HG03139 (cell line): ENCODE results near the gene SOX15.
"Not testable (repeated sequence)": the region's sequence is repeated elsewhere in the genome, so short reads cannot be mapped to it uniquely, and the experiment has no call there.

Experiments used
- ATAC-seq: cut with Tn5 transposase; IDR thresholded peaks from one replicate; pipeline ENCODE4 v1.9.1; 2021; ENCODE audit not compliant: unreplicated experiment

SOX15 gene

DNA sequence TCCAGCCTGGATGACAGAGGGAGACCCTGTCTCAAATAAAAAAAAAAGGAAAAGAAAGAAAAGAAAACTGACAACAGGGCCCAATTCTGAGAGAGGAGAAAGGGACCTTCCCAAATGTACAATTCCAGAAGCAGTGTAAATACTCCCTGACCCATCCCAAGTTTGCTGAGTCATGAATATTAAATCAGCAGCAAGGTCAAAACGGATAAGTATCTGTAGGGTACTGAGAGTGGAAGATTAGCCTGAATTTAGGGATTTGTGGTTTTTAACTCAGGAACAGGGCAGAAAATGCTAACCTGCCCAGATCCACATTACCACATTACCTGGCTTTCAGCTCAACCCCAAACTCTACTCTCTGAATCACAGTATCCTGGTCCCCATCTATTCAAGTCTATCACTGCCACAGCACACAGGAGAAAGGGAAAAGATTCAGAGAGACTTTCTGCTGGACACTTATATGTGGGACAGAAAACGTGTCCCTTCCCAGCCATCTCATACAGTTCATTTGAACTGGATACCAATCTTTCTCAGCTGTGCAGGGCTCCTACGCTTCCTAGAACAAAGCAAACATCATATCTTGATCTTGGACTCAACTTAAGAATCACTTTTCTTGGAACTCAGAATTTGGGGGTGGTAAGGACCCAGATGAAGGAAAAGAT is 21.9 kb upstream of the SOX15 start:
- ATAC-seq, result no peak

- ATAC-seq, result no peak
These were observed 20.7 kb upstream of the SOX15 start for GRCh38 chr17:7610641-7611040.

- ATAC-seq, result no peak
These were observed 16.4 kb upstream of the SOX15 start for GRCh38 chr17:7606280-7606679.

GRCh38 chr17:7597561-7597960 is 7.7 kb upstream of the SOX15 start:
- not testable (repeated sequence) for ATAC-seq

DNA sequence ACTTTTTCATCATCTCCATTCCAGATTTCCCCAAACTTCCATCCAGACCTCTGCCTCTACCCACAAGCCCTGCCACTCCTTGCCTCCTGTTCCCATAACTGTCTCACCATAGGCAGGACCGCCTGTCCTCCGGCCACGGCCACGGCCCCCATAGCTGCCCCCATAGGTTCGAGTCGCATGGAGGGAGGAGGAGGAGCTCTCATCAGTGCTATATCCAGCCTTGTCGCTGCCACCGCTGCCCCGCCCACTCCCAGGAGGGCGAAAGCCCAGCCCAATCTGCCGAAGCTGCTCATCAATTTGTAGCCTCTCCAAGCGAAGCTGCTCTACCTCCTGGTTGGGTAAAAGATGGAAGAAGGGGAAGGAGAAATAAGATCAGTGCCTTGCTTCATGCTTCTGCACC is 3.4 kb upstream of the SOX15 start:
- no peak for ATAC-seq

GRCh38 chr17:7592422-7593021 is 2.6 kb upstream of the SOX15 start:
- no peak for ATAC-seq

- no peak for ATAC-seq
These were observed 1.7 kb upstream of the SOX15 start for GRCh38 chr17:7591596-7591995.

GRCh38 chr17:7590743-7591142 is 849 bp upstream of the SOX15 start:
- no peak for ATAC-seq

DNA sequence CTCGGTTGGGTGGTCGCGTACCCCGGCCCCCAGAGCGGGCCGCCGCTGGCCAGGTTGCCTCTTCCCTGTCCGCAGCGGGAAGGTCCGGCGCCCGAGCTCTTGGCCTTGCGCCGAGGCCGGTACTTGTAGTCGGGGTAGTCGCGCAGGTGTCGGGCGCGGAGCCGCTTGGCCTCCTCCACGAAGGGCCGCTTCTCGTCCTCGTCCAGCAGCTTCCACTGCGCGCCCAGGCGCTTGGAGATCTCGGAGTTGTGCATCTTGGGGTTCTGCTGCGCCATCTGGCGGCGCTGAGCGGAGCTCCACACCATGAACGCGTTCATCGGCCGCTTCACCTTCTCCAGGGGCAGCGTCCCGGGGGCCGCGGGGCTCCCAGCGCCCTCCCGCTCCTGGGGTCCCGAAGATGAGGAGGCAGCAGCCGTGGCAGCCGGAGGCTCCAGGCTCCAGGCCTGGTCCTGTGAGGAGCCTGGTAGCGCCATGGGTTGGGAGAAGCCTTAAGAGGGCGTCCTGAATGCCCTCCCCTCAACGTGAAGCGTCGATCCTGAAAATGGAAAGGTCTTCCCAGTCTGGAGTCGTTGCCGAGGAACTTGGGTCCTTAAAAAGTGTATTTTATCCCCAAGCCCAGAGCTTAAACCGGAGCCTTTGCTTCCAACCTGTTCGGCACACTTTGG is 558 bp downstream of the SOX15 start:
- ATAC-seq, result no peak

DNA sequence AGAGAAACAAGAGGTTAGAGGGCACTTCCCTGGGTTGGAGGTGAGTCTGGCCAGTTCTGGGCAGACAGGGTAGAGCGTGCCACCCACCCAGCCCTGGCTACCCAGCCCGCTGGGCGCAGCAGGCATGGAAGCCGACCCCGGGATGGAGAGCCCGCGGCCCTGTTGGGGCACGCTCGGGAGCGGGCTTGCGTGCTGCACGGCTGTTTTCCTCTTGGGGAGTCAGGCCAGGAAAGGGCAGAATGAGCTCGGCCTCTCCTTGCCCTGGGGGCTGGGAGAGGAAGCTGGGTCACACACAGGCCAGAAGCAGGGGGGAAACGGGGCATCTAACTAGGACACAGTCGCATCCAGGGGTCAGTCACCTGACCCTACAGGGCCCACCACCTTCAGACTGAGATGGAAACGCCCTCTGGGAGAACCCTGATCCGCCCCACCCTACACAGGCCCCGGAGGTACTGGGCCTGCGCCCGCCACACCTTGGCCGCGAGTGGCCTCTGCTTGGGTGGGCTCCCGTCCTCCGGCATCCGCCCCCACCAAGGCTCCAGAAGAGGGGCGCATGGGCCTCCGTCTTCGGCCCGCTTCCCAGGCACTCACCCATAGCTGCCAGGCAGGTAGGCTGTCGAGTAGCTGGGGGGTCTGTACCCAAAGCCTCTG is 1.2 kb downstream of the SOX15 start:
- ATAC-seq, result no peak

GRCh38 chr17:7587420-7588151 is 2.3 kb downstream of the SOX15 start:
- no peak for ATAC-seq

GRCh38 chr17:7586673-7587419 is 3.0 kb downstream of the SOX15 start:
- no peak for ATAC-seq

- peak; percentile 51 for ATAC-seq
These were observed 6.4 kb downstream of the SOX15 start, which contains the start of gene MPDU1 for GRCh38 chr17:7583253-7584109. Gene MPDU1 (plus strand): TSS chr17:7583852. CDS start chr17:7583863, 11 bp downstream.

DNA sequence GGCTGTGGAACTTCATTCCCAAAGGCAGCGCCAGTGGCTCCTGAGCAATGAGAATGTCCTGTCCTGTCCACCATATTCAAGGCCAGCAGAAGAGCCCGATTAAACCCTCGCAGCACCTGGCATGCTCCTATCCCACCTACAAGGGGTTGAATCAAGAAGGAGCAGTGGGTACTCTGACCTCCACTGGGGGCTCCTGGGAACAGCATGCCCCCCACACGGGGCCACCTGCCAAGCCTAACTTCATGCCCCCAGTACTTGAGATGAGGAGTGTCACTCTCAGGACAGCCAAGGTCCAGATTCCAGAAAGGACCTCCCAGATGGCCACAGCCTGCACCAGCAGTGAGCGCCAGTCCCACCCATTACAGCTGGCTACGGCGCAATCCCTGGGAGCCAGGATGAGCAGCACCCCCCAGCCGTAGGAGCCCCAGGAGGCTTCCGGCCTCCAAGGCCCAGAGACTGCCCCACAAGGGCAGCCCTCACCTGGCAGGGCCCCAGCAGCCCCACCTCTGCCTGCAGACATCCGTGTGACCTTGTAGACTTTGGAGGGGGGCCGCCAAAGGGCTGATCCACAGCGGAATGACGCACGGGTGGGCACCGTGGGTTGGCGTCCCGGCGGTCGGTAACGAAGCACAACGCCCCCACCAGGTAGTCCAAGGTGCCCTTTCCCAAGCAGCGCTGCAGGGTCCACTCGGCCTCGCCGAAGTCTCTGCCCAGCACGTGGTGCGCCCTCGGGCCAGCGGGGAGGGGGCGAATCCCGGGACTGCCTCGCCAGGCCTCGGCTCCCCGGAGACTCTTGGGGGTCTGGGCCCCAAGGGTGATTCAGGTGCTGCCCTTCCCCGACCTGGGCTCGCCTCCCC is 7.3 kb downstream of the SOX15 start:
- ATAC-seq, result no peak

- no peak for ATAC-seq
These were observed 9.0 kb downstream of the SOX15 start for GRCh38 chr17:7580604-7581575.

DNA sequence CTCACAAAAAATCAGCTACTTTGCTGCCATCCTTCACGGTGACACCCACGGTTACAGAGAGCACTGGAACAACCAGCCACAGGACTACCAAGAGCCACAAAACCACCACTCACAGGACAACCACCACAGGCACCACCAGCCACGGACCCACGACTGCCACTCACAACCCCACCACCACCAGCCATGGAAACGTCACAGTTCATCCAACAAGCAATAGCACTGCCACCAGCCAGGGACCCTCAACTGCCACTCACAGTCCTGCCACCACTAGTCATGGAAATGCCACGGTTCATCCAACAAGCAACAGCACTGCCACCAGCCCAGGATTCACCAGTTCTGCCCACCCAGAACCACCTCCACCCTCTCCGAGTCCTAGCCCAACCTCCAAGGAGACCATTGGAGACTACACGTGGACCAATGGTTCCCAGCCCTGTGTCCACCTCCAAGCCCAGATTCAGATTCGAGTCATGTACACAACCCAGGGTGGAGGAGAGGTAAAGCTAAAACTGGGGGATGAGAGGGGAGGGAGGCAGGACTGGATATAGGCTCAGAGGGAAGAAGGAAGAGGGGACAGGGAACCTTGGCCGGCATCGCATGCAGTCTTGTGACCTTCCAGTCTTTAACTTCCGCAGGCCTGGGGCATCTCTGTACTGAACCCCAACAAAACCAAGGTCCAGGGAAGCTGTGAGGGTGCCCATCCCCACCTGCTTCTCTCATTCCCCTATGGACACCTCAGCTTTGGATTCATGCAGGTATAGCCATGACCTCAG is 9.9 kb downstream of the SOX15 start:
- no peak for ATAC-seq
